Heart left ventricle (tissue), 16 donors: ENCODE results near the gene SPACA1. TPM values are rescaled to one million over a fixed set of nuclear protein-coding genes. Genes with fewer than 3 reads are reported as not detected.

Source experiments
- ATAC-seq, 4 donors: fragments of 200-7000 bp; cut with Tn5 transposase; one replicate each; pipeline ENCODE4 v1.9.1; 2020 to 2022; ENCODE audit warnings: moderate library complexity in 4 of 4, mild to moderate bottlenecking in 3 of 4, moderate number of reproducible peaks in 1 of 4
- DNase-seq, 5 donors: peaks; one replicate each; pipeline ENCODE4 v3.0.0-alpha.2; 2020
- H3K27ac ChIP-seq, 12 donors: fragments of 200-600 bp; sonication (generic) in 4 of 12; one replicate each; pipeline versions ENCODE4 v1.5.0 to v1.8.0; 2016 to 2022; ENCODE audit warnings: mild to moderate bottlenecking in 2 of 12
- H3K27me3 ChIP-seq, 9 donors: fragments of 200-600 bp; sonication (generic) in 2 of 9; one replicate each; pipeline versions ENCODE4 v1.5.1 to v1.8.0; 2016 to 2022; ENCODE audit warnings: mild to moderate bottlenecking in 3 of 9
- H3K36me3 ChIP-seq, 9 donors: fragments of 200-600 bp; sonication (generic) in 2 of 9; one replicate each; pipeline versions ENCODE4 v1.5.0 to v1.8.0; 2018 to 2022; ENCODE audit warnings: mild to moderate bottlenecking in 2 of 9
- H3K4me1 ChIP-seq, 12 donors: fragments of 200-600 bp; sonication (generic) in 4 of 12; one replicate each; pipeline versions ENCODE4 v1.5.0 to v1.8.0; 2016 to 2022; ENCODE audit warnings: mild to moderate bottlenecking in 3 of 12
- H3K4me3 ChIP-seq, 12 donors: fragments of 200-600 bp; sonication (generic) in 4 of 12; one replicate each; pipeline versions ENCODE4 v1.5.0 to v1.8.0; 2017 to 2022; ENCODE audit warnings: mild to moderate bottlenecking in 9 of 12, moderate library complexity in 4 of 12
- H3K9me3 ChIP-seq, 12 donors: fragments of 200-600 bp; sonication (generic) in 4 of 12; one replicate each; pipeline versions ENCODE4 v1.5.0 to v1.8.0; 2016 to 2022; ENCODE audit warnings: mild to moderate bottlenecking in 1 of 12
- POLR2A ChIP-seq, 2 donors: fragments of 450-650 bp; IDR thresholded peaks; one replicate each; pipeline ENCODE4 v1.6.1; 2017; ENCODE audit warnings: antibody characterized with exemption in 2 of 2, mild to moderate bottlenecking in 2 of 2, moderate library complexity in 2 of 2
- WGBS, 4 donors: extraction: QIAGEN DNeasy Blood & Tissue Kit in 2 of 4; methylation state at CpG; one replicate each; pipeline versions ENCODE4 v1.1.5 to v1.1.7; 2013 to 2018; 5-methylcytosine and 5-hydroxymethylcytosine counted together
- intact Hi-C, 10 donors: fragments of 100-400 bp; cut with DNase I; formaldehyde crosslinking; loops; one replicate each; pipeline versions ENCODE4 v1.11.1 to v1.14.2; 2022
- polyA plus RNA-seq, 2 donors: library from polyadenylated mRNA; stranded (reverse); fragments of 200-250 nt; gene quantifications; one replicate each; pipeline ENCODE4 v1.2.3, GENCODE V29; 2013
- total RNA-seq, 9 donors: library from RNA; depleted of rRNA in 2 of 9; stranded (reverse); fragments of >200 nt in 2 of 9; fragmentation: NEBNext Ultra II Directional in 3 of 9; extraction: Animal tissue kit (Norgen Biotek cat#: 25700) in 3 of 9; gene quantifications; one replicate each; pipeline versions ENCODE4 v1.1.0 to v1.2.4, GENCODE V29; 2016 to 2023
- TF ChIP-seq, protein P1 (sequence below), 12 donors: fragments of 200-600 bp; sonication (generic) in 4 of 12; IDR thresholded peaks; one replicate each; pipeline versions ENCODE4 v1.5.0 to v1.8.0; 2018 to 2022; ENCODE audit warnings: antibody characterized with exemption in 12 of 12, mild to moderate bottlenecking in 5 of 12
- donor health status: ischemic (EF 13 %, LVEDD 7.1; RV severe dilation, severe dysfunction).
- donor health status: healthy with polysubstance abuse.
- donor health status: DM: no; HTN: yes; CAD: no.
- donor health status: DM: no; HTN: no; CAD: no.
- donor health status: ischemic (EF 25% LVEDD 6.9; RV normal size, moderate dysfunction).
- donor health status: ischemic (EF 25% LVEDD 5.7; RV mildly dilated, moderate dysfunction).
- donor health status: healthy.
- donor health status: DM: yes; HTN: yes; CAD: no.
- donor health status: ischemic (EF 35%, LVEDD 5.7; RV mildly dilated, moderate dysfunction).
- donor health status: nonischemic (EF 11% LVEDD 7.7; RV severe dilation, severe dysfunction).
- donor health status: DM: yes; HTN: yes; CAD: no.
- donor health status: PGD.
- donor health status: ischemic (EF 29% LVEDD 5.4; RV normal size, mild dysfunction).
- donor health status: nonischemic (EF 23%, LVEDD 6.1; RV moderate dilation, normal function).

The SPACA1 gene
- total and polyA plus RNA-seq, 11 donors, result not detected

GRCh38 chr6:88008411-88008810, 39.2 kb upstream of the SPACA1 start:
- intact Hi-C loops, result no loop called here
- H3K27ac ChIP-seq, result no peak overlapping the region
- H3K27me3 ChIP-seq, result peaks cover 0 to 14% (median 0%) of the 10 kb centered on the region in 9 donors
- WGBS, 4 donors, result 64 to 75% (median 72%) methylated on average over 4 of the region's 4 CpGs
- ATAC-seq (no peak), DNase-seq (no peak)
- H3K9me3 ChIP-seq, result no peaks in the 10 kb centered on the region
- TF ChIP-seq POLR2A (IDR thresholded peaks at IDR 0.05), result no peak
- TF ChIP-seq, protein P1, sequence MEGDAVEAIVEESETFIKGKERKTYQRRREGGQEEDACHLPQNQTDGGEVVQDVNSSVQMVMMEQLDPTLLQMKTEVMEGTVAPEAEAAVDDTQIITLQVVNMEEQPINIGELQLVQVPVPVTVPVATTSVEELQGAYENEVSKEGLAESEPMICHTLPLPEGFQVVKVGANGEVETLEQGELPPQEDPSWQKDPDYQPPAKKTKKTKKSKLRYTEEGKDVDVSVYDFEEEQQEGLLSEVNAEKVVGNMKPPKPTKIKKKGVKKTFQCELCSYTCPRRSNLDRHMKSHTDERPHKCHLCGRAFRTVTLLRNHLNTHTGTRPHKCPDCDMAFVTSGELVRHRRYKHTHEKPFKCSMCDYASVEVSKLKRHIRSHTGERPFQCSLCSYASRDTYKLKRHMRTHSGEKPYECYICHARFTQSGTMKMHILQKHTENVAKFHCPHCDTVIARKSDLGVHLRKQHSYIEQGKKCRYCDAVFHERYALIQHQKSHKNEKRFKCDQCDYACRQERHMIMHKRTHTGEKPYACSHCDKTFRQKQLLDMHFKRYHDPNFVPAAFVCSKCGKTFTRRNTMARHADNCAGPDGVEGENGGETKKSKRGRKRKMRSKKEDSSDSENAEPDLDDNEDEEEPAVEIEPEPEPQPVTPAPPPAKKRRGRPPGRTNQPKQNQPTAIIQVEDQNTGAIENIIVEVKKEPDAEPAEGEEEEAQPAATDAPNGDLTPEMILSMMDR (IDR thresholded peaks at IDR 0.05), result no peak
- H3K4me3 ChIP-seq, result no peak overlapping the region
- no peaks in the 10 kb centered on the region for H3K36me3 ChIP-seq
- peaks cover 0 to 7% (median 0%) of the 10 kb centered on the region in 12 donors for H3K4me1 ChIP-seq

- whole genome bisulfite sequencing, 4 donors, result 50 to 63% (median 59%) methylated on average over 2 of the region's 2 CpGs
- DNase-seq (no peak), ATAC-seq (no peak)
- intact Hi-C loops, result no loop called here
- Histone ChIP-seq H3K4me3 (no peak overlapping the region), H3K9me3 (no peaks in the 10 kb centered on the region), H3K27me3 (peaks cover 0 to 14% (median 0%) of the 10 kb centered on the region in 9 donors), H3K4me1 (peaks cover 0 to 7% (median 0%) of the 10 kb centered on the region in 12 donors), H3K27ac (no peak overlapping the region), H3K36me3 (no peaks in the 10 kb centered on the region)
- no peak for TF ChIP-seq POLR2A (IDR thresholded peaks at IDR 0.05)
- TF ChIP-seq, protein P1 (IDR thresholded peaks at IDR 0.05), result no peak
These were observed 38.8 kb upstream of the SPACA1 start for GRCh38 chr6:88008831-88009231.

DNA sequence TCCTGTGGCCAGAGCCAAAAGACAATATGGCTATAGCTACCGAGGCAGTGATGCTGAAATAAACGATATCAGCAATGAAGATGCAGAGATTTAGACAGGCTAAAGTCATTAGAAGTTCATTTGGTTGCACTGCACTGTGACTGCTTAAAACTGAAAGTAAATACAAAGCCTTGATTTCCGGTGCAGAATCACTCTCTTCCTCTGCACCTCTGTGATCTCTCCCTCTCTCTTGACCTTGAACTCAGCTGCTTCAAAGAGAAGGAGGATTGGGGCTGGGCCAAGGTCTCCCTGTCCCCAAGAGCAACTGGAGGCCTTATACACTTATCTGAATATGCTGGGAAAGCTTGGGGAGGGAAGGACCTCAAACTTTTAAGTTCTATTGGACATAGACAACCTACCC, 34.6 kb upstream of the SPACA1 start:
- DNase-seq (no peak), ATAC-seq (no peak)
- intact Hi-C loops, result no loop called here
- Histone ChIP-seq H3K9me3 (peaks cover 0 to 6% (median 0%) of the 10 kb centered on the region in 12 donors), H3K36me3 (no peaks in the 10 kb centered on the region), H3K27me3 (no peaks in the 10 kb centered on the region), H3K4me1 (peaks cover 0 to 7% (median 0%) of the 10 kb centered on the region in 12 donors), H3K27ac (no peak overlapping the region), H3K4me3 (no peak overlapping the region)
- 61 to 73% (median 68%) methylated on average over 3 of the region's 3 CpGs for WGBS, 4 donors
- TF ChIP-seq POLR2A (IDR thresholded peaks at IDR 0.05), result no peak
- TF ChIP-seq, protein P1 (IDR thresholded peaks at IDR 0.05), result no peak

DNA sequence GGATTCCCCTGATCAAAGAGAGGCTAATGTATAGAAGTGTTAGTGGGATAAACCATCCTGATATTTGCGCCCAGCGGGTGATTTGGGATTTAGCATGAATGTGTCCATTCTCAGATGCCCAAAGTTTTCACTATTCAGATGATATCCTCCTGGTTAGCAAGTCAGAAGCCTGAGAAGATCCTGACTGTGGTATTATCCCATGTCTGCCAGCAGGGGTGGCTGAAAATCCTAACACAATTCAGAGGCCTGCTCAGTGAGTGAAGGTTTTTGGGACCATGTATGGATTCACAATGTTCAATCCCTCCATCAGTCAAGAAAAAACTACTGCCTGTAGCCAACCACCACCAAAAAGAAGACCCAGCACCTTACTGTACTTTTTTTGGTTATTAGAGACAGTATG, 34.1 kb upstream of the SPACA1 start:
- no peak overlapping the region for H3K27ac ChIP-seq
- 71 to 99% (median 94%) methylated on average over 2 of the region's 2 CpGs for WGBS, 4 donors
- no peak overlapping the region for H3K4me3 ChIP-seq
- no peak for DNase-seq
- ATAC-seq, result no peak
- peaks cover 0 to 6% (median 0%) of the 10 kb centered on the region in 12 donors for H3K9me3 ChIP-seq
- TF ChIP-seq, protein P1 (IDR thresholded peaks at IDR 0.05), result no peak
- no peak for TF ChIP-seq POLR2A (IDR thresholded peaks at IDR 0.05)
- intact Hi-C loops, result no loop called here
- no peaks in the 10 kb centered on the region for H3K36me3 ChIP-seq
- H3K4me1 ChIP-seq, result peaks cover 0 to 7% (median 0%) of the 10 kb centered on the region in 12 donors
- H3K27me3 ChIP-seq, result no peaks in the 10 kb centered on the region
